Mesothelial cell of epicardium (in vitro differentiated cells): ENCODE data around the gene TRMT1L. TPM values are rescaled to one million over a fixed set of nuclear protein-coding genes. Genes with fewer than 3 reads are reported as not detected.
A peak's percentile ranks its signal among the peaks of the same experiment; 100 is the strongest.
"Not testable (repeated sequence)": the region's sequence is repeated elsewhere in the genome, so short reads cannot be mapped to it uniquely, and the experiment has no call there.

Experiments used
- DNase-seq, 2 experiments: peaks; one replicate each; pipeline ENCODE4 v3.0.0; 2021; ENCODE audit warnings: low spot score in 2 of 2; ENCODE audit not compliant: unreplicated experiment in 2 of 2
- H3K27ac Mint-ChIP-seq: 2 replicates; pipeline ENCODE4 v1.8.0; 2021; ENCODE audit warnings: mixed read lengths
- H3K27me3 Mint-ChIP-seq: 2 replicates; pipeline ENCODE4 v1.8.0; 2021; ENCODE audit warnings: low read depth, mixed read lengths
- H3K36me3 Mint-ChIP-seq: 2 replicates; pipeline ENCODE4 v1.8.0; 2021; ENCODE audit warnings: mixed read lengths
- H3K4me1 Mint-ChIP-seq: 2 replicates; pipeline ENCODE4 v1.8.0; 2021; ENCODE audit warnings: mixed read lengths
- H3K4me3 Mint-ChIP-seq: 2 replicates; pipeline ENCODE4 v1.8.0; 2021; ENCODE audit warnings: mild to moderate bottlenecking, moderate library complexity, mixed read lengths
- H3K9me3 Mint-ChIP-seq: 2 replicates; pipeline ENCODE4 v1.8.0; 2021; ENCODE audit warnings: mixed read lengths
- total RNA-seq: library from RNA; stranded (reverse); gene quantifications from 3 replicates; pipeline ENCODE4 v1.2.1, GENCODE V29; 2021
- TF ChIP-seq, protein P1 (sequence below): fragments of 200-600 bp; sonication (generic); IDR thresholded peaks from one replicate; pipeline ENCODE4 v1.5.0; 2021; ENCODE audit warnings: antibody characterized with exemption; ENCODE audit not compliant: unreplicated experiment

The TRMT1L gene, protein sequence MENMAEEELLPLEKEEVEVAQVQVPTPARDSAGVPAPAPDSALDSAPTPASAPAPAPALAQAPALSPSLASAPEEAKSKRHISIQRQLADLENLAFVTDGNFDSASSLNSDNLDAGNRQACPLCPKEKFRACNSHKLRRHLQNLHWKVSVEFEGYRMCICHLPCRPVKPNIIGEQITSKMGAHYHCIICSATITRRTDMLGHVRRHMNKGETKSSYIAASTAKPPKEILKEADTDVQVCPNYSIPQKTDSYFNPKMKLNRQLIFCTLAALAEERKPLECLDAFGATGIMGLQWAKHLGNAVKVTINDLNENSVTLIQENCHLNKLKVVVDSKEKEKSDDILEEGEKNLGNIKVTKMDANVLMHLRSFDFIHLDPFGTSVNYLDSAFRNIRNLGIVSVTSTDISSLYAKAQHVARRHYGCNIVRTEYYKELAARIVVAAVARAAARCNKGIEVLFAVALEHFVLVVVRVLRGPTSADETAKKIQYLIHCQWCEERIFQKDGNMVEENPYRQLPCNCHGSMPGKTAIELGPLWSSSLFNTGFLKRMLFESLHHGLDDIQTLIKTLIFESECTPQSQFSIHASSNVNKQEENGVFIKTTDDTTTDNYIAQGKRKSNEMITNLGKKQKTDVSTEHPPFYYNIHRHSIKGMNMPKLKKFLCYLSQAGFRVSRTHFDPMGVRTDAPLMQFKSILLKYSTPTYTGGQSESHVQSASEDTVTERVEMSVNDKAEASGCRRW
- total RNA-seq, result 16.0 to 20.6 TPM (median 16.7 TPM) in 3 replicates

DNA sequence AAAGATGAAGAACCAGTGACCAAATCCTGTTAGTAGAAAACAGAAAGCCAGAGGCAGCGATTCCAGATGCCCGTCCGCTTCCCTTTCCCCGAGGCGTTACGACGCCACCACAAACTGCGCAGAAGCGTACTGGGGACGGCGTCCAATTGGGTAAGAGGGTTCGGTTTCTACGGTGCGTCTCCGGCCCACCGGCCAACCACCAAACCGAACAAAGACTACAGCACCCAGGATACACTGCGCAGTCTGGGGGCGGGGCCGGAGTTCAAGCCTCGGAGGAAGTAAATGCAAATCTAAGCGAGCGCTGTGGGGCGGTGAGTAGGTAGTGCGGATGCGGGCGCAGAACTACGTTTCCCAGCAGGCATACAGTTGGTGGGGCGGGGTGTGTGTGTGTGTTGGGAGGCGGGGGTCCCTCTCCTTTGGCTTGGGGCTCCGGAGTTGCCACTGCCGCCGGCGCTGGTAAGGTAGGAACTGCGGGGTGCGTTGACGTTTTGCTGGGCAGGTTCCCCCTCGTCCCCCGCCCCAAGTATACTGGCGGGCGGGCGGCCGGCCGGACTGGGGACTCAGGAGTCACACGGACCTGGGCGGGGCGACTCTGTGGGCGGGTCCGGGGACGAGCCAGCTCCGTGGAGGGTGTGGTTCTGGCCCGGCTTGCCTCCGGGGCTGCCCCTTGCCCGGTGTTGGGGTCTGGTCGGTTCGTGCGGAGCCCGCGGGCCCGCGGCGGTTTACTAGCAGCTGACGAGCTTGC lies at the start of gene TRMT1L, which contains the start of gene SWT1:
Gene TRMT1L (minus strand): TSS at position 100 of the 745 bp plus-strand sequence. CDS start 241 bp downstream, outside the sequence.
Gene SWT1 (plus strand): TSS at position 314 of the 745 bp plus-strand sequence. CDS start 3,675 bp downstream, outside the sequence.
- peak within 1 kb of the TSS; percentile 99 for H3K27ac Mint-ChIP-seq
- peak; percentile 92 to 98 for DNase-seq
- H3K9me3 Mint-ChIP-seq, result no peaks in the 10 kb centered on the region
- no peaks in the 10 kb centered on the region for H3K27me3 Mint-ChIP-seq
- peak within 1 kb of the TSS; percentile 99 for H3K4me3 Mint-ChIP-seq
- TF ChIP-seq, protein P1, sequence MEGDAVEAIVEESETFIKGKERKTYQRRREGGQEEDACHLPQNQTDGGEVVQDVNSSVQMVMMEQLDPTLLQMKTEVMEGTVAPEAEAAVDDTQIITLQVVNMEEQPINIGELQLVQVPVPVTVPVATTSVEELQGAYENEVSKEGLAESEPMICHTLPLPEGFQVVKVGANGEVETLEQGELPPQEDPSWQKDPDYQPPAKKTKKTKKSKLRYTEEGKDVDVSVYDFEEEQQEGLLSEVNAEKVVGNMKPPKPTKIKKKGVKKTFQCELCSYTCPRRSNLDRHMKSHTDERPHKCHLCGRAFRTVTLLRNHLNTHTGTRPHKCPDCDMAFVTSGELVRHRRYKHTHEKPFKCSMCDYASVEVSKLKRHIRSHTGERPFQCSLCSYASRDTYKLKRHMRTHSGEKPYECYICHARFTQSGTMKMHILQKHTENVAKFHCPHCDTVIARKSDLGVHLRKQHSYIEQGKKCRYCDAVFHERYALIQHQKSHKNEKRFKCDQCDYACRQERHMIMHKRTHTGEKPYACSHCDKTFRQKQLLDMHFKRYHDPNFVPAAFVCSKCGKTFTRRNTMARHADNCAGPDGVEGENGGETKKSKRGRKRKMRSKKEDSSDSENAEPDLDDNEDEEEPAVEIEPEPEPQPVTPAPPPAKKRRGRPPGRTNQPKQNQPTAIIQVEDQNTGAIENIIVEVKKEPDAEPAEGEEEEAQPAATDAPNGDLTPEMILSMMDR, result no peak
- peaks cover 38% of the 10 kb centered on the region for H3K4me1 Mint-ChIP-seq
- no peaks in the 10 kb centered on the region for H3K36me3 Mint-ChIP-seq

DNA sequence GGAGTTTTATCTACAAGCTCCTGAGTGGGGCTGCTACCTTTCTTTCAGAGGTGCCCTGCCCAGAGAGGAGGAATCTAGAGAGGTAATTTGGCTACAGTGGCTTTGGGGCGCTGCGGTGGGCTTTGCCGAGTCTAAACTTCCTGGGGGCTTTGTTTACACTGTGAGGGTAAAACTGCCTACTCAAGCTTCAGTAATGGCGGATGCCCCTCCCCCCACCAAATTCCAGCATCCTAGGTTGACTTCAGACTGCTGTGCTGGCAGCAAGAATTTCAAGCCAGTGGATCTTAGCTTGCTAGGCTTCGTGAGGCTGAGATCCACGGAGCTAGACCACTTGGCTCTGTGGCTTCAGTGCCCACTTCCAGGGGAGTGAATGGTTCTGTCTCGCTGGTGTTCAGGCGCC lies 44.1 kb upstream of the TRMT1L start:
- DNase-seq, result no peak

DNA sequence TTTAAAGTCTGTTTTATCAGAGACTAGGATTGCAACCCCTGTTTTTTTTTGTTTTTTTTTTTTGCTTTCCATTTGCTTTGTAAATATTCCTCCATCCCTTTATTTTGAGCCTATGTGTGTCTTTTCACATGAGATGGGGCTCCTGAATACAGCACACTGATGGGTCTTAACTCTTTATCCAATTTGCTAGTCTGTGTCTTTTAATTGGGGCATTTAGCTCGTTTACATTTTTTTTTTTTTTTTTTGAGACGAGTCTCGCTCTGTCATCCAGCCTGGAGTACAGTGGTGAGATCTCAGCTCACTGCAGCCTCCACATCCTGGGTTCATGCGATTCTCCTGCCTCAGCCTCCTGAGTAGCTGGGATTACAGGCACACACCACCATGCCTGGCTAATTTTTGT lies 42.0 kb upstream of the TRMT1L start:
- not testable (repeated sequence) for H3K4me1 Mint-ChIP-seq, H3K27me3 Mint-ChIP-seq, H3K27ac Mint-ChIP-seq, DNase-seq, H3K4me3 Mint-ChIP-seq
- Mint-ChIP-seq H3K9me3 (peaks cover 48% of the 10 kb centered on the region), H3K36me3 (peaks cover 57% of the 10 kb centered on the region)

More for the DNA sequence above, 44.1 kb upstream of the TRMT1L start:
- H3K9me3 Mint-ChIP-seq, result peaks cover 43% of the 10 kb centered on the region
- TF ChIP-seq, protein P1, result no peak
- H3K4me1 Mint-ChIP-seq, result no peaks in the 10 kb centered on the region
- no peak overlapping the region for H3K4me3 Mint-ChIP-seq
- peaks cover 49% of the 10 kb centered on the region for H3K36me3 Mint-ChIP-seq
- no peak overlapping the region for H3K27ac Mint-ChIP-seq
- H3K27me3 Mint-ChIP-seq, result no peaks in the 10 kb centered on the region

DNA sequence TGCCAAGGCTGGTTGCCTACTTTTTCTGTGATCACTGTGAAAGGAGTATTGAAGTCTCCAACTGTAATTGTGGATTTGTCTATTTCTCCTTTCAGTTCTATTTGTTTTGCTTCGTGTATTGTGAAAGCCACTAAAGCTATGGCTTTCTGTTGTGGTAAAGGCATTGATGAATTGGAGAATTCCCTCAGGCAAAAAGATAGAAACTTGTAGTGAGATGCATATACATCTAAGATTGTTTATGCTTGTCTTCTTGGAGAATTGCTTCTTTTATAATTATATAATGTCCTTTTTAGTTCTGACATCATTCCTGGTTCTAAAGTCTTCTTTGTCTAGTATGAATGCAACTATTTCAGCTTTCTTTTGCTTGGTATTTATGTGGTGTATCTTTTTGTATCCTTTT lies 37.0 kb upstream of the TRMT1L start:
- H3K9me3 Mint-ChIP-seq, result peaks cover 34% of the 10 kb centered on the region
- DNase-seq, result no peak
- H3K4me3 Mint-ChIP-seq, result no peak overlapping the region

DNA sequence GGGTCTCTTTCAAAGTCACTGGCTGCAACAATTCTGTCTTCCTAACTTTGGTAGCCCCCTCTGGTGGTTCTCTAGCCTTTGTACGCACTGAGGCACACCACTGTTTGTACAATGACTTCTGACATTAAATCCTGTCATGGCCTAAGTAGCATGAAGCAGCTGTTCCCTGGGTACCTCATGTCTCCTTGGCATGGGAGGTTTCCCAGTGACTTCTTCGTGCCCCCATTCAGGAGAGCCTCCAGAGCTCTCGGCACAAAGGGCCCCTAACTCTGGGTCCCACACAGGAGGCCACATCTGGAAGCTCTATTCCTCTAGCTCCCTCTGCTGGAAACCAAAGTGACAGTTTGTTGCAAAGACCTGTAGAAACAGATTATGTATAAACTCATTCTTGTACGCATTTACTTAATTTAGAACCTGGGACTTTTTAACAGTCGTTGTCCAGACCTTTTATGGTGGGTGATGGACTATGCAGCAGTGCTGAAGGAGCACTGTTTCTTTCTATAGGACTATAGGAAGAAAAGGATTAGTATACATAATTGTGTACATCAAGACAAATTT lies 13.6 kb upstream of the TRMT1L start:
- Mint-ChIP-seq H3K27me3 (no peaks in the 10 kb centered on the region), H3K36me3 (peaks cover 13% of the 10 kb centered on the region), H3K4me3 (peak overlapping the region; percentile 39), H3K27ac (no peak overlapping the region), H3K9me3 (no peaks in the 10 kb centered on the region), H3K4me1 (peaks cover 2% of the 10 kb centered on the region)
- DNase-seq, result no peak
- TF ChIP-seq, protein P1, result peak; percentile 32

More for the DNA sequence above, 37.0 kb upstream of the TRMT1L start:
- TF ChIP-seq, protein P1, result no peak
- no peaks in the 10 kb centered on the region for H3K4me1 Mint-ChIP-seq
- peaks cover 55% of the 10 kb centered on the region for H3K36me3 Mint-ChIP-seq
- no peak overlapping the region for H3K27ac Mint-ChIP-seq
- H3K27me3 Mint-ChIP-seq, result no peaks in the 10 kb centered on the region
